Activated T-helper 17 cell treated with anti-CD3 and anti-CD28 coated beads, Interleukin-2, amount 50 U/mL, for 72 hours (primary cell): ENCODE measurements around the gene UQCR11. TPM values are rescaled to one million over a fixed set of nuclear protein-coding genes. Genes with fewer than 3 reads are reported as not detected.
A peak's percentile ranks its signal among the peaks of the same experiment; 100 is the strongest.

ENCODE experiments used
- ATAC-seq: fragments of 150-1000 bp; cut with Tn5 transposase; replicated peaks from 2 replicates; pipeline ENCODE4 v1.10.0; 2021; ENCODE audit warnings: mild to moderate bottlenecking, moderate library complexity
- H3K27ac Mint-ChIP-seq: one replicate; pipeline ENCODE4 v1.8.0; 2022; ENCODE audit warnings: mixed read lengths
- H3K27me3 Mint-ChIP-seq: one replicate; pipeline ENCODE4 v1.8.0; 2022; ENCODE audit warnings: mixed read lengths
- H3K36me3 Mint-ChIP-seq: one replicate; pipeline ENCODE4 v1.8.0; 2022; ENCODE audit warnings: low read depth, mild to moderate bottlenecking, mixed read lengths
- H3K4me1 Mint-ChIP-seq: one replicate; pipeline ENCODE4 v1.8.0; 2022; ENCODE audit warnings: mixed read lengths
- H3K4me3 Mint-ChIP-seq: one replicate; pipeline ENCODE4 v1.8.0; 2022; ENCODE audit warnings: mild to moderate bottlenecking, mixed read lengths
- H3K9me3 Mint-ChIP-seq: one replicate; pipeline ENCODE4 v1.8.0; 2022; ENCODE audit warnings: mixed read lengths
- total RNA-seq, 2 donors: library from RNA; stranded (reverse); gene quantifications; one replicate each; pipeline ENCODE4 v1.2.3, GENCODE V29; 2022

The UQCR11 gene
- total RNA-seq, 2 donors from 2014 or later = 120 to 209 TPM

- Mint-ChIP-seq H3K36me3 (peaks cover 64% of the 10 kb centered on the region), H3K4me1 (peaks cover 22% of the 10 kb centered on the region)
These were observed 8.7 kb upstream of the UQCR11 start for GRCh38 chr19:1613808-1614570.

GRCh38 chr19:1613146-1613545 lies 7.9 kb upstream of the UQCR11 start:
- Mint-ChIP-seq H3K9me3 (no peaks in the 10 kb centered on the region), H3K27ac (no peak overlapping the region), H3K36me3 (peaks cover 61% of the 10 kb centered on the region), H3K27me3 (no peaks in the 10 kb centered on the region), H3K4me3 (no peak overlapping the region), H3K4me1 (peaks cover 16% of the 10 kb centered on the region)
- ATAC-seq = no peak

More at GRCh38 chr19:1613808-1614570, 8.7 kb upstream of the UQCR11 start:
- H3K9me3 Mint-ChIP-seq = no peaks in the 10 kb centered on the region
- H3K27me3 Mint-ChIP-seq = no peaks in the 10 kb centered on the region
- no peak overlapping the region for H3K27ac Mint-ChIP-seq
- no peak overlapping the region for H3K4me3 Mint-ChIP-seq
- ATAC-seq = no peak

GRCh38 chr19:1612114-1613086 lies 7.1 kb upstream of the UQCR11 start:
- Mint-ChIP-seq H3K4me1 (peaks cover 12% of the 10 kb centered on the region), H3K36me3 (peaks cover 58% of the 10 kb centered on the region), H3K9me3 (no peaks in the 10 kb centered on the region), H3K27ac (no peak overlapping the region), H3K27me3 (no peaks in the 10 kb centered on the region), H3K4me3 (no peak overlapping the region)
- no peak for ATAC-seq

- Mint-ChIP-seq H3K4me3 (no peak overlapping the region), H3K9me3 (no peaks in the 10 kb centered on the region), H3K27me3 (no peaks in the 10 kb centered on the region)
These were observed 6.1 kb upstream of the UQCR11 start for GRCh38 chr19:1611353-1611752.

GRCh38 chr19:1610579-1610978 lies 5.3 kb upstream of the UQCR11 start:
- no peak for ATAC-seq
- H3K4me3 Mint-ChIP-seq = no peak overlapping the region
- H3K4me1 Mint-ChIP-seq = peaks cover 7% of the 10 kb centered on the region
- H3K9me3 Mint-ChIP-seq = no peaks in the 10 kb centered on the region
- H3K36me3 Mint-ChIP-seq = peaks cover 41% of the 10 kb centered on the region
- H3K27me3 Mint-ChIP-seq = no peaks in the 10 kb centered on the region
- no peak overlapping the region for H3K27ac Mint-ChIP-seq

More at GRCh38 chr19:1611353-1611752, 6.1 kb upstream of the UQCR11 start:
- Mint-ChIP-seq H3K27ac (no peak overlapping the region), H3K4me1 (peaks cover 3% of the 10 kb centered on the region), H3K36me3 (peaks cover 48% of the 10 kb centered on the region)
- no peak for ATAC-seq

- Mint-ChIP-seq H3K9me3 (no peaks in the 10 kb centered on the region), H3K4me3 (peak overlapping the region; percentile 48), H3K36me3 (peaks cover 35% of the 10 kb centered on the region), H3K27me3 (no peaks in the 10 kb centered on the region), H3K27ac (peak overlapping the region; percentile 75), H3K4me1 (peaks cover 7% of the 10 kb centered on the region)
- ATAC-seq = no peak
These were observed 4.6 kb upstream of the UQCR11 start for GRCh38 chr19:1609680-1610474.

GRCh38 chr19:1609103-1609396 lies 3.8 kb upstream of the UQCR11 start:
- Mint-ChIP-seq H3K36me3 (peaks cover 33% of the 10 kb centered on the region), H3K27ac (peak overlapping the region; percentile 75), H3K27me3 (no peaks in the 10 kb centered on the region), H3K4me1 (peaks cover 7% of the 10 kb centered on the region), H3K9me3 (no peaks in the 10 kb centered on the region), H3K4me3 (peak overlapping the region; percentile 48)
- ATAC-seq = no peak

- Mint-ChIP-seq H3K36me3 (peaks cover 31% of the 10 kb centered on the region), H3K27ac (peak overlapping the region; percentile 75), H3K27me3 (no peaks in the 10 kb centered on the region), H3K4me1 (peaks cover 7% of the 10 kb centered on the region), H3K9me3 (no peaks in the 10 kb centered on the region), H3K4me3 (peak overlapping the region; percentile 48)
- ATAC-seq = no peak
These were observed 3.3 kb upstream of the UQCR11 start for GRCh38 chr19:1608359-1609102.

GRCh38 chr19:1606138-1606651 lies 933 bp upstream of the UQCR11 start:
- peaks cover 7% of the 10 kb centered on the region for H3K4me1 Mint-ChIP-seq
- H3K36me3 Mint-ChIP-seq = peaks cover 32% of the 10 kb centered on the region
- H3K4me3 Mint-ChIP-seq = peak overlapping the region; percentile 89
- ATAC-seq = peak; percentile 13
- peak overlapping the region; percentile 90 for H3K27ac Mint-ChIP-seq
- no peaks in the 10 kb centered on the region for H3K27me3 Mint-ChIP-seq
- no peaks in the 10 kb centered on the region for H3K9me3 Mint-ChIP-seq

- H3K9me3 Mint-ChIP-seq = no peaks in the 10 kb centered on the region
- H3K4me1 Mint-ChIP-seq = peaks cover 4% of the 10 kb centered on the region
- H3K4me3 Mint-ChIP-seq = no peak overlapping the region
- no peak for ATAC-seq
- no peaks in the 10 kb centered on the region for H3K27me3 Mint-ChIP-seq
- no peak overlapping the region for H3K27ac Mint-ChIP-seq
- peaks cover 41% of the 10 kb centered on the region for H3K36me3 Mint-ChIP-seq
These were observed 3.1 kb downstream of the UQCR11 start for GRCh38 chr19:1602091-1602707.

GRCh38 chr19:1601613-1602064 lies 3.6 kb downstream of the UQCR11 start:
- H3K36me3 Mint-ChIP-seq = peaks cover 47% of the 10 kb centered on the region
- H3K4me1 Mint-ChIP-seq = peaks cover 4% of the 10 kb centered on the region
- no peaks in the 10 kb centered on the region for H3K27me3 Mint-ChIP-seq
- no peaks in the 10 kb centered on the region for H3K9me3 Mint-ChIP-seq
- no peak for ATAC-seq
- no peak overlapping the region for H3K27ac Mint-ChIP-seq
- no peak overlapping the region for H3K4me3 Mint-ChIP-seq

- ATAC-seq = no peak
- Mint-ChIP-seq H3K9me3 (no peaks in the 10 kb centered on the region), H3K4me3 (no peak overlapping the region), H3K4me1 (no peaks in the 10 kb centered on the region), H3K27me3 (no peaks in the 10 kb centered on the region), H3K27ac (no peak overlapping the region), H3K36me3 (peaks cover 56% of the 10 kb centered on the region)
These were observed 5.8 kb downstream of the UQCR11 start for GRCh38 chr19:1599460-1599846.

- Mint-ChIP-seq H3K36me3 (peaks cover 57% of the 10 kb centered on the region), H3K4me3 (no peak overlapping the region)
These were observed 6.3 kb downstream of the UQCR11 start for GRCh38 chr19:1598777-1599459.

More at GRCh38 chr19:1598777-1599459, 6.3 kb downstream of the UQCR11 start:
- no peaks in the 10 kb centered on the region for H3K4me1 Mint-ChIP-seq
- H3K27ac Mint-ChIP-seq = no peak overlapping the region
- no peak for ATAC-seq
- H3K9me3 Mint-ChIP-seq = no peaks in the 10 kb centered on the region
- no peaks in the 10 kb centered on the region for H3K27me3 Mint-ChIP-seq
